ENCODE measurements around the gene MGA.

Gene MGA

DNA sequence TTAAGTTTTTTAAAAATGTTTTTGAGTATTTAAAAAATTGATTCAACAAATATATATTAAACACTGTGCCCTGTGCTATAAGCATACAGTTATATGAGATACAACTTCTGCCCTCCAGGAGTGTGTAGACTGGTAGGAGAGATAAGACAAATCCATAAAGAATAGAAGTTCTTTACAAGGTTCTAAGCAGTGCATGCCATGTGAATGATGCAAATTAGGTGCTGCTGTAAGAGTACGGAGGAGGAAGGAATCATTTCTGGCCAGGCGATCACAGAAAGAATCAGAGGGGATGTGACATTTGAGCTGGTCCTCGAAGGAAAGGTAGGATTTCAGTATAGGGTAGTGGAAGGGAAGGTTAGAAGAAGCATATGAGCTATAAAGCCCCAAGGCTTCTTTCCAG, 128.1 kb downstream of the MGA start:
- TF ChIP-seq, protein P1, sequence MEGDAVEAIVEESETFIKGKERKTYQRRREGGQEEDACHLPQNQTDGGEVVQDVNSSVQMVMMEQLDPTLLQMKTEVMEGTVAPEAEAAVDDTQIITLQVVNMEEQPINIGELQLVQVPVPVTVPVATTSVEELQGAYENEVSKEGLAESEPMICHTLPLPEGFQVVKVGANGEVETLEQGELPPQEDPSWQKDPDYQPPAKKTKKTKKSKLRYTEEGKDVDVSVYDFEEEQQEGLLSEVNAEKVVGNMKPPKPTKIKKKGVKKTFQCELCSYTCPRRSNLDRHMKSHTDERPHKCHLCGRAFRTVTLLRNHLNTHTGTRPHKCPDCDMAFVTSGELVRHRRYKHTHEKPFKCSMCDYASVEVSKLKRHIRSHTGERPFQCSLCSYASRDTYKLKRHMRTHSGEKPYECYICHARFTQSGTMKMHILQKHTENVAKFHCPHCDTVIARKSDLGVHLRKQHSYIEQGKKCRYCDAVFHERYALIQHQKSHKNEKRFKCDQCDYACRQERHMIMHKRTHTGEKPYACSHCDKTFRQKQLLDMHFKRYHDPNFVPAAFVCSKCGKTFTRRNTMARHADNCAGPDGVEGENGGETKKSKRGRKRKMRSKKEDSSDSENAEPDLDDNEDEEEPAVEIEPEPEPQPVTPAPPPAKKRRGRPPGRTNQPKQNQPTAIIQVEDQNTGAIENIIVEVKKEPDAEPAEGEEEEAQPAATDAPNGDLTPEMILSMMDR (IDR thresholded peaks at IDR 0.05; ENCODE audit: control extremely low read depth, extremely low read depth, low read depth, missing control alignments): no peak
- no peak for DNase-seq (ENCODE audit: extremely low spot score)
- ChIA-PET POLR2A (no interaction called here), CTCF (interaction anchor here (1.2 to 7.7 kb wide), 4 partner anchors 10 to 117 kb away, joined by 6 to 56 read pairs (median 36); partner anchors contain the start of gene MAPKBP1)

DNA sequence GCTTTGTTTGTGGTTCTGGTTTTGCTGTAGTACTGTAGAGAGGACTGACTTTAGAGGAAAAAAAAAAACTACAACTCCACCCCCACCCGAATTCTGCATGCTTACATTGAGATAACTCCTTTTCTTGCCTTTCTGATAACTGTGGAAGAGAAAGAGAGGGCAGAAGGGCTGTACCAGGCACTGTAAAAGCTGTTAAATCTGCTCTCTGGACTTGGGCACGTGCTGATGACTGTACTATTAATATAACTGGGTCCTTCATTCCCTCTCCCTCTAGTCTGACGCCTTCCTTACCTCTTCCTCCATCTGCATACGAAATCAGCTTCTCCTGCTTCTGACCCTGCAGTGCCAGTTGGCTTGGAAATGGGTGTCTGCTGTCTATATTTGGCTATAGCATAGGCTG, 129.0 kb downstream of the MGA start:
- DNase-seq (ENCODE audit: extremely low spot score): no peak
- CTCF ChIA-PET: interaction anchor here (1.2 to 7.7 kb wide), 5 partner anchors 11 to 116 kb away, joined by 6 to 56 read pairs (median 27); partner anchors contain the start of gene MAPKBP1
- POLR2A ChIA-PET: no interaction called here
- TF ChIP-seq, protein P1 (IDR thresholded peaks at IDR 0.05; ENCODE audit: control extremely low read depth, extremely low read depth, low read depth, missing control alignments): no peak

DNA sequence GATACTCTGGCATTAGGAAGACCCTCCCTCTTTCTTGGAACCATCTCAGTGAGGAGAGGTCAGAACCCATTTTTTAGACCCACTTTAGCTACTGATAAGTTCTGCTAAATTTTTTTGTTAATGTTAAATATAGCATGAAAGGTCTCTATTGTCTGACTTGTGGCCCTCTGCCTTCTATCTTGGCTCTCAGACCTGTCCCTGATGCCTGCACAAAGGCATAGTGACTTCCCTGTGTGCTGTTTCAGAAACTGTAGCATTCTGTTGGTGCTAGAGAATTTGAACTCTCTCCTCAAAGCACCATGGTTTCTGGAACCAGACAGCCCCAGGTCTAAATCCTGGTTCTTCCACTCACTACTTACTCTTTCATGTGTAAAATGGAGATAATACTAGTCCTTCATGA, 129.5 kb downstream of the MGA start:
- ChIA-PET POLR2A (no interaction called here), CTCF (interaction anchor here (1.2 to 7.7 kb wide), 5 partner anchors 11 to 115 kb away, joined by 6 to 56 read pairs (median 27); partner anchors contain the start of gene MAPKBP1)
- TF ChIP-seq, protein P1 (IDR thresholded peaks at IDR 0.05; ENCODE audit: control extremely low read depth, extremely low read depth, low read depth, missing control alignments): no peak
- DNase-seq (ENCODE audit: extremely low spot score): no peak

DNA sequence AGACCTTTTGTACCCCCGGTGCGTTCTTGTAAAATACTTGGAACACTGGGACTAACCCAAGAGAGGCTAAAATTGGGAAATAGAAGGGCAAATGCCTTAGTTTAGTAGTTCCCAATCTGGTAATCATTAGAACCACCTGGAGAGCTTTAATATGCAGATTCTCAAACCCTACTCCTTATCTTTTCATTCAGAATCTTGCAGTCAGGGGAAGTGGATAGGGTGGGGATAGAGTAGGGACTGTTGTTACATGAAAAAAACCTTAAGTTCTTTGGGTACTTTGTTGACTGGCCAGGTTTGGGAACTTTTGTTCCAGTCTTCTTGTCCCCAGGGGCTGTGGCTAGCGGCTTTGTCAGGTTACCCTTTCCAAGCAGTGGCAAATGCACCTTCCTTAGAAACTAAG, 130.0 kb downstream of the MGA start:
- DNase-seq (ENCODE audit: extremely low spot score): no peak
- ChIA-PET POLR2A (no interaction called here), CTCF (interaction anchor here (0.7 to 7.7 kb wide), 5 partner anchors 11 to 21 kb away, joined by 3 to 56 read pairs (median 27); partner anchors contain the start of gene MAPKBP1)
- TF ChIP-seq, protein P1 (IDR thresholded peaks at IDR 0.05; ENCODE audit: control extremely low read depth, extremely low read depth, low read depth, missing control alignments): no peak

DNA sequence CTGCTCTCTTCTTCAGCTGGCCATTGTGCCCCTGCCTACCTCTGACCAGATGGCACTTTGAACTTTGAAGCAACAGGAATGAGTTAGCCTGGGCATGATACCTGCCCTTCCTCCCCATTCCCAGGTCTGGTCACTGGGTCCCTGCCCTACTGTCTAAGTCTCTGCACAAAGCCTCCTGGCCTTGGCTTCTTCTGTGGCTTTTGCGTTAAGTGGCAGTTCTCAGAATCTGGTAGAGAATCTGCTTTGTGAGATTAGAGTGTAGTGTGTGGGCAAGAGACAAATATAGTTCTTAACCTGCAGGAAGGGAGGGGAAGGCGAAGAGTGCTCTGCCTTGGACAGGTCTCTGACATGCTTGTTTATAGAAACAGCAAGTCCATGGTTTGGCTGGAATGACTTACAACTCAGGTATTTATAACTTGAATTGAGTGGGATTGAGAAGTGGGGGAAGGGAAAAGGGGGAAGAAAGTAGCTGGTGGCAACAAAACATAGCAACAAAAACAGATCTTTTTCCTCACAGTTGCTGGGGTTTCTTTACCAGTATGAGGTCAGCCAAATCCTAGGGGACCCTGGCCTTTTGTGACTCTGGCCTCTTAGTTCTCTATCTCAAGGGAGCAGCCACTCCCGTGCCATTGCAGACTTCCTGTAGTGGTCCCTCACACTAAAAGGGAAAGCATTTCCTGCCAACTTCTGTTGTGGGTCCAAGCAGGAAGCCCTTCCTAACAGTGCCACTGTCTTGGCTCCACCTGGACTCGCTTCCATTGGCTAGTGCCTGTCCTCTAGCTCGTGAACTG, 130.7 kb downstream of the MGA start:
- TF ChIP-seq, protein P1 (IDR thresholded peaks at IDR 0.05; ENCODE audit: control extremely low read depth, extremely low read depth, low read depth, missing control alignments): no peak
- ChIA-PET POLR2A (interaction anchor here (1.1 kb wide), 1 partner anchor 17 kb away, joined by 3 read pairs; the partner anchor contains the start of gene MAPKBP1), CTCF (interaction anchor here (0.7 to 7.7 kb wide), 4 partner anchors 12 to 20 kb away, joined by 3 to 56 read pairs (median 36); partner anchors contain the start of gene MAPKBP1)
- DNase-seq (ENCODE audit: extremely low spot score): no peak

DNA sequence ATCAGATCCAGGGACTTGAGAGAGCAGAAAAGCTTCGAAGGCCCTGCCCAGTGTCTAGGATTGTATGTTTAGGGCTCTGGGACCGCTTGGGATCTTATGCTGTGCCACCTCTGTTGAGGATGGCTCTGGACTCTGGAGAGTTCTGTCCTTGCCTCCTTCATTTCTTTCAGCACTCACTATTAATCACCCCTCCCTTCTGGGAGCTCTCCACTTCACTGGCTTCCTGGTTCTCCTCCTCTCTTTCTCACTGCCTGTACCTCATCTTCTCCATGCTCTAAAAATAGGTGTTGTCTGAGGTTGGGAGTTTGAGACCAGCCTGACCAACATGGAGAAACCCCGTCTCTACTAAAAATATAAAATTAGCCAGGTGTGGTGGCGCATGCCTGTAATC, 131.3 kb downstream of the MGA start:
- TF ChIP-seq, protein P1 (IDR thresholded peaks at IDR 0.05; ENCODE audit: control extremely low read depth, extremely low read depth, low read depth, missing control alignments): no peak
- POLR2A ChIA-PET: interaction anchor here (0.6 to 1.1 kb wide), 2 partner anchors 11 to 17 kb away, joined by 3 read pairs; partner anchors contain the start of gene MAPKBP1
- CTCF ChIA-PET: interaction anchor here (5.0 to 7.7 kb wide), 3 partner anchors 13 to 20 kb away, joined by 27 to 56 read pairs (median 44); partner anchors contain the start of gene MAPKBP1
- DNase-seq (ENCODE audit: extremely low spot score): no peak
